DOHH2 (cell line): ENCODE measurements around the gene HEPHL1.

Experiments used
- H3F3A ChIP-seq: fragments of 200-600 bp; sonication (generic), shearing (Covaris generic); 2 replicates; pipeline ENCODE4 v1.6.0; 2016; ENCODE audit warnings: antibody characterized with exemption, mild to moderate bottlenecking; ENCODE audit not compliant: control insufficient read depth, insufficient read depth
- H3K27ac ChIP-seq: fragments of 200-600 bp; sonication (generic); 2 replicates; pipeline ENCODE4 v1.5.1; 2014; ENCODE audit warnings: low read depth, mild to moderate bottlenecking, low read length, moderate library complexity
- H3K27me3 ChIP-seq: fragments of 200-600 bp; sonication (generic); 2 replicates; pipeline ENCODE4 v1.6.1; 2014; ENCODE audit warnings: mild to moderate bottlenecking, low read length, mixed read lengths; ENCODE audit not compliant: control insufficient read depth
- H3K36me3 ChIP-seq: fragments of 200-600 bp; sonication (generic); 2 replicates; pipeline ENCODE4 v1.6.1; 2014; ENCODE audit warnings: mild to moderate bottlenecking, low read length, moderate library complexity, mixed read lengths; ENCODE audit not compliant: control insufficient read depth
- H3K4me1 ChIP-seq: fragments of 200-600 bp; sonication (generic); 2 replicates; pipeline ENCODE4 v1.6.1; 2014; ENCODE audit warnings: mild to moderate bottlenecking, low read length, mixed read lengths; ENCODE audit not compliant: control insufficient read depth
- H3K4me2 ChIP-seq: fragments of 200-600 bp; sonication (generic); 2 replicates; pipeline ENCODE4 v1.6.0; 2014; ENCODE audit warnings: mild to moderate bottlenecking, low read length, moderate library complexity
- H3K4me3 ChIP-seq: fragments of 200-600 bp; sonication (generic); 2 replicates; pipeline ENCODE4 v1.5.1; 2014; ENCODE audit warnings: mild to moderate bottlenecking, low read length, mixed read lengths
- H3K79me2 ChIP-seq: fragments of 200-600 bp; sonication (generic); 2 replicates; pipeline ENCODE4 v1.6.1; 2014; ENCODE audit warnings: mild to moderate bottlenecking, low read length, mixed read lengths; ENCODE audit not compliant: control insufficient read depth
- H3K9me2 ChIP-seq: fragments of 200-600 bp; sonication (generic); replicated peaks from 2 replicates; pipeline ENCODE4 v1.6.1; 2014; ENCODE audit warnings: mild to moderate bottlenecking, low read length, mixed read lengths; ENCODE audit not compliant: control insufficient read depth
- H3K9me3 ChIP-seq: fragments of 200-600 bp; sonication (generic); 2 replicates; pipeline ENCODE4 v1.6.1; 2014; ENCODE audit warnings: antibody characterized with exemption, low read length, mixed read lengths; ENCODE audit not compliant: control insufficient read depth, insufficient read depth
- H4K20me1 ChIP-seq: fragments of 200-600 bp; sonication (generic); 2 replicates; pipeline ENCODE4 v1.6.0; 2014; ENCODE audit warnings: low read depth, mild to moderate bottlenecking, antibody characterized with exemption, low read length, moderate library complexity; ENCODE audit not compliant: control insufficient read depth, insufficient read depth
- EZH2phosphoT487 ChIP-seq: fragments of 200-600 bp; sonication (generic); IDR thresholded peaks from 2 replicates; pipeline ENCODE4 v1.6.1; 2017; ENCODE audit warnings: borderline replicate concordance, mild to moderate bottlenecking, antibody characterized with exemption, low read length, moderate library complexity, mixed read lengths
- TF ChIP-seq, protein P1 (sequence below): fragments of 200-600 bp; sonication (generic); IDR thresholded peaks from one replicate; pipeline ENCODE4 v1.5.1; 2014; ENCODE audit warnings: antibody characterized with exemption, mild to moderate bottlenecking, low read depth, low read length; ENCODE audit not compliant: poor library complexity, severe bottlenecking

HEPHL1 gene

DNA sequence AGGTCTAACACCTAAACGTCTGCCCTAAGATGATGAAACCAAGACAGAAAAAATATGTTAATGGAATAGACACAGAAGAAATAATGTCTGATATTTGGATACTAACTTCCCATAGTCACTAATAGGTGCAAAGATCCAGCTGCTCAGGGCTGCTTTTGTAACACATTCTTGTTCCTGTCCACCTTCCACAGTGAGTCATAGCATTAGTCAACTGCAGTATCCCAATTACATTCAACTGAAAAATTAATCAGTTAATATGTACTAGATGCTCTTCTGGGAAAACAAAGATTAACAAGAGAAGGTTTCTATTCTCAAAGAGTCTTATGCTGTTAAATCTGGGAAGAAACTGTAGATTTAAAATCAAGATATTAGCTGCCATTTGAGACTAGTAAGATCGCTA lies 47.6 kb downstream of the HEPHL1 start:
- Histone ChIP-seq H3K36me3 (no peaks in the 10 kb centered on the region), H3K4me1 (no peaks in the 10 kb centered on the region), H3K4me2 (no peak overlapping the region), H3K4me3 (no peak overlapping the region), H3K79me2 (no peaks in the 10 kb centered on the region), H4K20me1 (no peaks in the 10 kb centered on the region), H3K9me3 (no peaks in the 10 kb centered on the region), H3K9me2 (no peaks in the 10 kb centered on the region), H3K27ac (no peak overlapping the region), H3F3A (no peaks in the 10 kb centered on the region), H3K27me3 (no peaks in the 10 kb centered on the region)
- TF ChIP-seq EZH2phosphoT487 = no peak
- TF ChIP-seq, protein P1, sequence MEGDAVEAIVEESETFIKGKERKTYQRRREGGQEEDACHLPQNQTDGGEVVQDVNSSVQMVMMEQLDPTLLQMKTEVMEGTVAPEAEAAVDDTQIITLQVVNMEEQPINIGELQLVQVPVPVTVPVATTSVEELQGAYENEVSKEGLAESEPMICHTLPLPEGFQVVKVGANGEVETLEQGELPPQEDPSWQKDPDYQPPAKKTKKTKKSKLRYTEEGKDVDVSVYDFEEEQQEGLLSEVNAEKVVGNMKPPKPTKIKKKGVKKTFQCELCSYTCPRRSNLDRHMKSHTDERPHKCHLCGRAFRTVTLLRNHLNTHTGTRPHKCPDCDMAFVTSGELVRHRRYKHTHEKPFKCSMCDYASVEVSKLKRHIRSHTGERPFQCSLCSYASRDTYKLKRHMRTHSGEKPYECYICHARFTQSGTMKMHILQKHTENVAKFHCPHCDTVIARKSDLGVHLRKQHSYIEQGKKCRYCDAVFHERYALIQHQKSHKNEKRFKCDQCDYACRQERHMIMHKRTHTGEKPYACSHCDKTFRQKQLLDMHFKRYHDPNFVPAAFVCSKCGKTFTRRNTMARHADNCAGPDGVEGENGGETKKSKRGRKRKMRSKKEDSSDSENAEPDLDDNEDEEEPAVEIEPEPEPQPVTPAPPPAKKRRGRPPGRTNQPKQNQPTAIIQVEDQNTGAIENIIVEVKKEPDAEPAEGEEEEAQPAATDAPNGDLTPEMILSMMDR = no peak

DNA sequence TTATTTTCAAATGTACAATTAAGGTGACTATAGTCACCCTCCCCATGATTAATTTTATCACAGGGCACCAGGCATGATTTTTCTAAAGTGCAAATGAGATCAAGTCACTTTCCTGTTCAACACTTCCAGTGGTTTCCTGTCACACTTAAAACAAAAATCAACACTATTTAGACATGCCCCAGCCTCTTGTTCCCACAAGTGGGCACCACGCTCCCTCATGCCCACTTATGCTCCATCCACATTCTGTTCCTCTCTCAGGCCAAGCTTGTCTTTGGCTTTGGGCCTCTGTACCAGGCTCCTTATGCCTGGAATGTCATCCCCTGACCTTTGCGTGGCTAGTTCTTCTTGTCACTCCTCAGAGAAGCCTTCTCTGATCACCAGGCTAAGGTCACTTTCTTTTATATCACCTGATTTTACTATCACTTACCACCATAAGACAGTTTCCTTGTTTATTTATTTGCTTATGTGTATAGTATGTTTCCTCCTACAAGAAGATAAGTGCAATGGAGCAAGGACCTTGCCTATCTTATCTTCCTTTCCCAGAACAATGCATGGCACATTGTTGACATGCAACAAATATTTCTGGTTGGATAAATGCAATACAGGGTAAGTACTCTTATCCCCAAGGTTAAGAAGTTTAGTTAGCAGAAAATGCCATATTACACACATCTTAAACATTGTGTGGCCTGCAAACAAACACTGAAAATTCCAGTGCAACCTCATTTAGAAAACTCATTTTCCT lies 56.6 kb downstream of the HEPHL1 start:
- Histone ChIP-seq H3K27me3 (no peaks in the 10 kb centered on the region), H3K4me1 (no peaks in the 10 kb centered on the region), H3F3A (no peaks in the 10 kb centered on the region), H3K36me3 (no peaks in the 10 kb centered on the region), H3K9me3 (no peaks in the 10 kb centered on the region), H3K27ac (no peak overlapping the region), H3K4me3 (no peak overlapping the region), H3K79me2 (no peaks in the 10 kb centered on the region), H4K20me1 (no peaks in the 10 kb centered on the region), H3K9me2 (no peaks in the 10 kb centered on the region), H3K4me2 (no peak overlapping the region)
- TF ChIP-seq EZH2phosphoT487 = no peak
- TF ChIP-seq, protein P1 = no peak

DNA sequence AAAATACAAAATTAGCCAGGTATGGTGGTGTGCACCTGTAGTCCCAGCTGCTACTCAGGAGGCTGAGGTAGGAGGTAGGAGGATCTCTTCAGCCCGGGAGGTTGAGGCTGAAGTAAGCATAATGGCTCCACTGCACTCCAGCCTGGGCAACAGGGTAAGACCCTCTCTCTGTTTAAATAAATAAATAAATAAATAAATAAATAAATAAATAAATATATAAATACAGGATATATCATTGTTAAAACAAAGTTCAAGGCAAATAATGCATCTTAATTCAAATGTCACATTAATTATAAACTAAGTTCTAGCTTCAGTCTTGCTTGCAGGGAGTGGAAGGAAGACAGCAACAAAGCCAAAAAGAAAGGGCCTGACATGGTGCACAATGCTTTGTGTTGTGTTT lies 63.0 kb downstream of the HEPHL1 start:
- Histone ChIP-seq H3K9me2 (no peaks in the 10 kb centered on the region), H3K27me3 (no peaks in the 10 kb centered on the region), H3K27ac (no peak overlapping the region), H3K79me2 (no peaks in the 10 kb centered on the region), H4K20me1 (no peaks in the 10 kb centered on the region), H3K4me2 (no peak overlapping the region), H3K4me1 (no peaks in the 10 kb centered on the region), H3K9me3 (no peaks in the 10 kb centered on the region), H3K36me3 (no peaks in the 10 kb centered on the region), H3F3A (no peaks in the 10 kb centered on the region), H3K4me3 (no peak overlapping the region)
- TF ChIP-seq EZH2phosphoT487 = no peak
- TF ChIP-seq, protein P1 = no peak
